Peyer's patch (tissue), 4 donors: Measurements from ENCODE around the gene TSLP.

Source experiments
- POLR2A ChIP-seq, 2 donors: fragments of 450-650 bp; IDR thresholded peaks; one replicate each; pipeline ENCODE4 v1.5.1; 2017; ENCODE audit warnings: antibody characterized with exemption in 2 of 2, mild to moderate bottlenecking in 2 of 2, moderate library complexity in 2 of 2
- TF ChIP-seq, protein P1 (sequence below), 6 experiments: fragments of 450-650 bp in 4 of 6; fragments of 200-600 bp in 2 of 6; sonication (generic) in 1 of 6; IDR thresholded peaks; one replicate each; pipeline ENCODE4 v1.5.1; 2017 to 2019; ENCODE audit warnings: antibody characterized with exemption in 6 of 6, mild to moderate bottlenecking in 3 of 6, moderate library complexity in 1 of 6

DNA sequence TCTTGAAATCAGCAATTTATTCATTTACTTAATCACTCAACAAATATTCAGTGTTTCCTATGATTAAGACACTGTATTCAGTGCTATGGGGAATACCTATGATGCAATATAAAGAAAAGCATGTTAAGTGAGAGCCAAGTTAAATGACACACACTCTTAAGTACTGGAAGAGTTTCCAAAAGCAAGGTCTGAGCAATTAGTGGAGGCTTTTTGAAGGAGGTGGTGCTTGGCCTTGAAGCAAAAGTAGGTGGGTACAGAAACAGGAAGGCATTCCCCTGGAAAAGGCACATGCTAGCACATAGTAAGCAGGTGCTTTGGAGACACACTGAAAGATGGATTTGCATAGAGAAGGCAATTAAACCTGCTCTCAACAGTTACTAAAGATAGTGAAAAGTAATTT is 4.0 kb downstream of the TSLP start:
- TF ChIP-seq, protein P1, sequence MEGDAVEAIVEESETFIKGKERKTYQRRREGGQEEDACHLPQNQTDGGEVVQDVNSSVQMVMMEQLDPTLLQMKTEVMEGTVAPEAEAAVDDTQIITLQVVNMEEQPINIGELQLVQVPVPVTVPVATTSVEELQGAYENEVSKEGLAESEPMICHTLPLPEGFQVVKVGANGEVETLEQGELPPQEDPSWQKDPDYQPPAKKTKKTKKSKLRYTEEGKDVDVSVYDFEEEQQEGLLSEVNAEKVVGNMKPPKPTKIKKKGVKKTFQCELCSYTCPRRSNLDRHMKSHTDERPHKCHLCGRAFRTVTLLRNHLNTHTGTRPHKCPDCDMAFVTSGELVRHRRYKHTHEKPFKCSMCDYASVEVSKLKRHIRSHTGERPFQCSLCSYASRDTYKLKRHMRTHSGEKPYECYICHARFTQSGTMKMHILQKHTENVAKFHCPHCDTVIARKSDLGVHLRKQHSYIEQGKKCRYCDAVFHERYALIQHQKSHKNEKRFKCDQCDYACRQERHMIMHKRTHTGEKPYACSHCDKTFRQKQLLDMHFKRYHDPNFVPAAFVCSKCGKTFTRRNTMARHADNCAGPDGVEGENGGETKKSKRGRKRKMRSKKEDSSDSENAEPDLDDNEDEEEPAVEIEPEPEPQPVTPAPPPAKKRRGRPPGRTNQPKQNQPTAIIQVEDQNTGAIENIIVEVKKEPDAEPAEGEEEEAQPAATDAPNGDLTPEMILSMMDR (IDR thresholded peaks at IDR 0.05): no peak
- no peak for TF ChIP-seq POLR2A (IDR thresholded peaks at IDR 0.05)
